Peyer's patch (tissue), 4 donors: ENCODE measurements around the gene PIP4K2C.

Experiments used
- CTCF ChIP-seq, 6 experiments: fragments of 450-650 bp in 4 of 6; fragments of 200-600 bp in 2 of 6; sonication (generic) in 1 of 6; IDR thresholded peaks; one replicate each; pipeline ENCODE4 v1.5.1; 2017 to 2019; ENCODE audit warnings: antibody characterized with exemption in 6 of 6, mild to moderate bottlenecking in 3 of 6, moderate library complexity in 1 of 6
- POLR2A ChIP-seq, 2 donors: fragments of 450-650 bp; IDR thresholded peaks; one replicate each; pipeline ENCODE4 v1.5.1; 2017; ENCODE audit warnings: antibody characterized with exemption in 2 of 2, mild to moderate bottlenecking in 2 of 2, moderate library complexity in 2 of 2

- TF ChIP-seq CTCF (IDR thresholded peaks at IDR 0.05) (no peak), POLR2A (IDR thresholded peaks at IDR 0.05) (no peak)
Observed at GRCh38 chr12:57543581-57543980, 47.4 kb upstream of the PIP4K2C start.
